GM12872 (cell line): Measurements from ENCODE around the gene RASSF9.

Source experiments
- TF ChIP-seq, protein P1 (sequence below): IDR thresholded peaks from 3 replicates; pipeline ENCODE4 v1.5.1; 2011; ENCODE audit warnings: low read depth, mild to moderate bottlenecking, low read length, moderate library complexity; ENCODE audit not compliant: insufficient read depth

RASSF9 gene

GRCh38 chr12:85775091-85775490, 61.1 kb downstream of the RASSF9 start:
- TF ChIP-seq, protein P1, sequence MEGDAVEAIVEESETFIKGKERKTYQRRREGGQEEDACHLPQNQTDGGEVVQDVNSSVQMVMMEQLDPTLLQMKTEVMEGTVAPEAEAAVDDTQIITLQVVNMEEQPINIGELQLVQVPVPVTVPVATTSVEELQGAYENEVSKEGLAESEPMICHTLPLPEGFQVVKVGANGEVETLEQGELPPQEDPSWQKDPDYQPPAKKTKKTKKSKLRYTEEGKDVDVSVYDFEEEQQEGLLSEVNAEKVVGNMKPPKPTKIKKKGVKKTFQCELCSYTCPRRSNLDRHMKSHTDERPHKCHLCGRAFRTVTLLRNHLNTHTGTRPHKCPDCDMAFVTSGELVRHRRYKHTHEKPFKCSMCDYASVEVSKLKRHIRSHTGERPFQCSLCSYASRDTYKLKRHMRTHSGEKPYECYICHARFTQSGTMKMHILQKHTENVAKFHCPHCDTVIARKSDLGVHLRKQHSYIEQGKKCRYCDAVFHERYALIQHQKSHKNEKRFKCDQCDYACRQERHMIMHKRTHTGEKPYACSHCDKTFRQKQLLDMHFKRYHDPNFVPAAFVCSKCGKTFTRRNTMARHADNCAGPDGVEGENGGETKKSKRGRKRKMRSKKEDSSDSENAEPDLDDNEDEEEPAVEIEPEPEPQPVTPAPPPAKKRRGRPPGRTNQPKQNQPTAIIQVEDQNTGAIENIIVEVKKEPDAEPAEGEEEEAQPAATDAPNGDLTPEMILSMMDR, result no peak

GRCh38 chr12:85765453-85765869, 70.7 kb downstream of the RASSF9 start:
- TF ChIP-seq, protein P1, result no peak

- TF ChIP-seq, protein P1, result no peak
Observed at GRCh38 chr12:85759623-85760022, 76.6 kb downstream of the RASSF9 start.

- TF ChIP-seq, protein P1, result no peak
Observed at GRCh38 chr12:85759091-85759490, 77.1 kb downstream of the RASSF9 start.

DNA sequence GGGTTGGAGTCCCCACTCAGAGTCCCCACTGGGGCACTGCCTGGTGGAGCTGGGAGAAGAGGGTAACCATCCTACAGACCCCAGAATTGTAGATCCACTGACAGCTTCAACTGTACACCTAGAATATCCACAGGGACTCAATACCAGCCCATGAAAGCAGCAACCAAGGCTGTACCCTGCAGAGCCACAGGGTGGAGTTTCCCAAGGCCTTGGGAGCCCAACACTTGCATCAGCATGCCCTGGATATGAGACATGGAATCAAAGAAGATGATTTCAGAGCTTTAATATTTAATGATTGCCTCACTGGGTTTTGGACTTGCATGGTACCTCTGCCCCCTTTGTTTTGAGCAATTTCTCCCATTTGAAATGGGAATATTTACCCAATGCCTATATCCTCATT, 80.4 kb downstream of the RASSF9 start:
- TF ChIP-seq, protein P1, result no peak
